Skeletal muscle cell (primary cell): ENCODE data around the gene ERO1A.

ENCODE experiments used
- DNase-seq: peaks from one replicate; pipeline ENCODE4 v3.0.0-alpha.2; 2010; ENCODE audit warnings: low read depth
- H3K4me3 ChIP-seq: 2 replicates; pipeline ENCODE4 v1.5.1; 2011; ENCODE audit warnings: low read depth, mild to moderate bottlenecking, control low read depth, low read length, moderate library complexity

Gene ERO1A

GRCh38 chr14:52618602-52619001 is 76.8 kb downstream of the ERO1A start:
- no peak overlapping the region for H3K4me3 ChIP-seq
- no peak for DNase-seq

- no peak overlapping the region for H3K4me3 ChIP-seq
- no peak for DNase-seq
Observed at GRCh38 chr14:52610187-52610586, 85.2 kb downstream of the ERO1A start.

- no peak for DNase-seq
- no peak overlapping the region for H3K4me3 ChIP-seq
Observed at GRCh38 chr14:52609445-52610044, 85.8 kb downstream of the ERO1A start.

GRCh38 chr14:52607061-52607460 is 88.3 kb downstream of the ERO1A start:
- H3K4me3 ChIP-seq = no peak overlapping the region
- DNase-seq = no peak

GRCh38 chr14:52602131-52602530 is 93.2 kb downstream of the ERO1A start:
- no peak overlapping the region for H3K4me3 ChIP-seq
- no peak for DNase-seq

GRCh38 chr14:52599974-52600373 is 95.4 kb downstream of the ERO1A start:
- DNase-seq = no peak
- H3K4me3 ChIP-seq = no peak overlapping the region

GRCh38 chr14:52598568-52598967 is 96.8 kb downstream of the ERO1A start:
- DNase-seq = no peak
- H3K4me3 ChIP-seq = no peak overlapping the region

- no peak overlapping the region for H3K4me3 ChIP-seq
- DNase-seq = no peak
Observed at GRCh38 chr14:52596861-52597260, 98.5 kb downstream of the ERO1A start.

- H3K4me3 ChIP-seq = no peak overlapping the region
- no peak for DNase-seq
Observed at GRCh38 chr14:52596320-52596719, 99.0 kb downstream of the ERO1A start.

- no peak for DNase-seq
Observed at GRCh38 chr14:52590318-52590717, 105.0 kb downstream of the ERO1A start.

More at GRCh38 chr14:52590318-52590717, 105.0 kb downstream of the ERO1A start:
- no peak overlapping the region for H3K4me3 ChIP-seq
